Inflammatory macrophage treated with lipopolysaccharide for 1 hour (primary cell): ENCODE data around the gene NRXN3.

Experiments used
- DNase-seq, 2 donors: peaks; one replicate each; pipeline ENCODE4 v3.0.0-alpha.2; 2020 to 2022

NRXN3 gene

GRCh38 chr14:78327426-78328221, 157.5 kb downstream of the NRXN3 start:
- DNase-seq: no peak

DNA sequence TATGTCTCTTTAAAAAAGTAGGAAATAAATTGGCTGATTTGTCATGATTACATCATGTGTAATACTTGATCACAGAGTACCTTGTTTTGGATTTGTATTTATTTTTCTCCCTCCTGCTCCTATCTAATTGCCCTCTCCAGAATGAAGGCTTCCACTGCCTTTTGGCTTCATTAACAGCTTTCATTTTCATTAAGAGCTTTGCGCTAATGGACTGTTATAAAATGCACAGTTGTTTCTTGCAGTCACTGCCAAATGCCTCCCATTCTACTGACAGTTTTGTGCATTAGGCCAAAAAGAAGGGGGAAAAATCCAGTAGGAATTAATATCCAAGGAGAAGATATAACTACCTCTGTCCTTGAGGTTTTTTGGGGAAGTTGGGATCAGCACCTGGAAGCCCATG, 159.2 kb downstream of the NRXN3 start:
- DNase-seq: no peak

GRCh38 chr14:78335531-78335930, 165.4 kb downstream of the NRXN3 start:
- peak in 1 of 2 donors; percentile 1 for DNase-seq

DNA sequence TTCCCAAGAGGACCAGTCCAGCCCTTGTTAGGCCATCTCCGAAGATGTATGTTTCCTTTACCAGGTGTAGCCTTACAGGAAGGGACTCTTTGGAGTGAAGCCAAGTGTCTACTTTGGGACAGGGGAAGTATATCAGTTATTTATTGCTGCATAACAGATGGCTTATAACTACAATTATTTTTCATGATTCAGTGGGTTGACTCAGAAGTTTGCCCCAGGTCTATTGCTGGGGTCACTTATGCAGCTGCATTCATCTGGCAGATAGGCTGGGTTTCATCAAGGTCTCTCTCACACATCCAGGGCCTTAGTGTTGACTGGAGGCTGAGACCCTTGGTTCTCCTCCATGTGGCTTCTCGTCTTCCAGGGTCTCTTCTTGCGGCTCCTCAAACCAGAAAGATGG, 170.1 kb downstream of the NRXN3 start:
- DNase-seq: no peak

GRCh38 chr14:78341827-78342389, 171.7 kb downstream of the NRXN3 start:
- DNase-seq: no peak

- no peak for DNase-seq
Observed at GRCh38 chr14:78342879-78343278, 172.7 kb downstream of the NRXN3 start.

DNA sequence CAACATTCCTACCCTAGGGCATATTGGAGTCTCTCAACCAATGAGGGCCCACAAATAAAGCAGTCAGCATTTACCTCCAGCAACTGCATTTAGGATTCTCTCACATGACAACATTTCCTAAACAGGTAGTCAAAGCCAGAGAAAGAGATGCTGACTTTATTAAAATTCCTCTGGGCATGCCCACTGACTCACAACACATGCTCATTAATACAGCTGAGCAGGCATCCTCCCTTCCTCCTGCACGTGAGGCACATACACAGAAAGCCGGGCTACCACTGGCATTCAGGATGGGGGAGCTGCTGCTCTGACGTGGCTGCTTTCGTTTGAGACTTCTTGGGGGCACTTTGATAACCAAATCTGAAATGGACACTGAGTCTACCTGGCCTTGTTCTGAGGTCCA, 174.1 kb downstream of the NRXN3 start:
- DNase-seq: no peak

DNA sequence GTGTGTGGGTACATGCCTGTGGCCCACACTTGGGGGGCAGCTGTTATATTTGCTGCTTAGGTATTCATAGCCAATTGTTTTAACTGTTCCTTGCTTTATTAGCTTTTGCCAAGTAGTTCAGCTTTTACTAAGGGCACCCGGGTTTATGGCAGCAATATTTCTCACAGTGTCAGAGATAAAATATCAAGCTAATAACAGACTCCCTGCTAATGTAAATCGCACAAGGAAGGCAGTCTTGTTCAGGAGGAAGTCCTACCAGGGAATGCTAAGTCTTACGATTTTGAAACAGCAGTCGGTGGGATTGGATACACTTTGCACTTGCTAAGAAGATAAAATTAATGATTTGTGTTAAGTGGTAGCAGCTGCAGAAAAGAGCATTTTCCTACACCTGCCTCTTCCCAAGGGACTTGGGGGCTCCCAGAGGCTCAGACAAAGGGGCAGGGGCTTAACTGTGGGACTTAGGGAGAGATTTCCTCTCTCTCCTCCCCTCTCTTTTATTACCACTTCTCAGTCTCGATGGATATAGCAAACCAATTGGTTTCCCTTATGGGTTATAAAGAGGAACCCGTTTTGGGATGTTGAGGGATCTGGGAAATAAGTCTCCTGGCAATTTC, 175.1 kb downstream of the NRXN3 start:
- no peak for DNase-seq

DNA sequence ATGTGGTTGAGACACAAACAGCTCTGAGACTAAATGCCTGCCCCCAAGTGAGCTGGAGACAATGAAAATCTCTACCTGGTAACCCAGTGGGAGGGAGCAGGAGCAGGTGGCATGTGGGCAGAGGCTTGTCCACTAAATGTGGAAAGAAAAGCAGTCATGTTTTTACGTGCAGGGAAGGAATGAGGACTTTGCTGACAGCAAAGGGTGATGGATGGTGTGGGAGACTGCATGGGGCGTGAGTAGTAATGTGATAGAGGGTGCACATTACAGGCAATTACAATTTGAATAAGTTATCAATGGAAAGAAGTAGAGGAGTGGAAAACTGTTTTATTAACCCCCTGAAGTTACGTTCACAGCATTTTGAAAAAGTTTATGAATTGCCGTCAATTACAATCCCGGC, 176.6 kb downstream of the NRXN3 start:
- DNase-seq: no peak

GRCh38 chr14:78355109-78355508, 184.9 kb downstream of the NRXN3 start:
- no peak for DNase-seq

DNA sequence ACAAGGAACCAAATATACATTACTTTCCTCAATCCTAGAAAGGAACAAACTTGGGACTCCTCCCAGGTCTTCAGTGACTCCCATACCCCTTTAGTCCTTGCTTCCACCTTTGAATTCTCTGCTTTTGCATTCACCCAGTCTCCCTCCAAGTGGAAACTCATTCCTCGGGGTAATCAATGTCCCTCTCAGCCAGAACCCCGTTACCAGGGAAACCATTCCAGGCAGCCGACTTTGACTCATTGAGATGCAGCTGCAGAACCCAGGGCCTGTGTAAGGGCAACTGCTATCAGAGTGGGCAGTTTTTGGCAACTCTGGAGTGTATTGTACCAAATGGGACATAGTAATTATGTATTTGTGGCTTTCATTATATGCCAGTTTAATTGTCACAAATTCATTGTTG, 186.2 kb downstream of the NRXN3 start:
- DNase-seq: no peak

GRCh38 chr14:78358591-78358990, 188.4 kb downstream of the NRXN3 start:
- no peak for DNase-seq

GRCh38 chr14:78359581-78359980, 189.4 kb downstream of the NRXN3 start:
- no peak for DNase-seq

- no peak for DNase-seq
Observed at GRCh38 chr14:78363008-78363407, 192.8 kb downstream of the NRXN3 start.

- no peak for DNase-seq
Observed at GRCh38 chr14:78367355-78367754, 197.2 kb downstream of the NRXN3 start.

DNA sequence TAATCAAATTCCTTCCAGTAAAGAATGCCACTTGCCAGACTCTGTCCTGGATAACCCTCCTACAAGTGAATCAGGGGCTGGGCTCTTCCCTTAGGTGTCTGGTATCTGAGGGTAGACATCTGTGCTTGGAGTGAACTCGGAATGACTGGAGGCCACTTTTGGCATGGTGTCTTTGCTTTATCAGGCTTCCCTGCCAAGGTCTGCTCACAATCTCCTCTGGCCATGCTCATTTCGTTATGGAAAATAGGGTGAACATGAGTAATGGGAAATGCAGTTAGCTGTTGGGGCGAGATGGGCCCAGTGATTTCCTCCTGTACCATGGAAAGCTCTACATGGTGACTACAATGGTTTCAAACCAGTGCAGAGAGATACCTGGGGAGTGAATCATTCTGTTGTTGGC, 212.9 kb downstream of the NRXN3 start:
- DNase-seq: no peak

DNA sequence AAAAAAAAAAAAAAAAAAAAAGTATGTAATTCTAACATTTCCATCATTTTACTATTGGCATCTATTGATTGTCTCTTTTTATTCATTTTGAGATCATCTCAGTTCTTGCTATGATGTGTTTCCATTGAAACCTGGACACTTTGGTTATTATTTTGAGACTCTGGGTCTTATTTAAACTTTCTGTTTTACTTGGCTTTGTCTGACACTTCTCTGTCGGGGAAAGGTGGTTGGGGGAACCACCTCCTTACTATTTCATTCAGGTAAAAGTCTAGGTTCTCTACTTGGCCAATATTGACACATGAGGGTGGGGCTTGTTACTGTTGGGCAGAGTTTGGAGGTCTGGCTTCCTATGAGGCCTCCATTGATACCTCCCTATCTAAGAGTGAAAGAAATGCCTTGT, 228.0 kb downstream of the NRXN3 start:
- no peak for DNase-seq

GRCh38 chr14:78399316-78399889, 229.2 kb downstream of the NRXN3 start:
- peak in 1 of 2 donors; percentile 1 for DNase-seq

DNA sequence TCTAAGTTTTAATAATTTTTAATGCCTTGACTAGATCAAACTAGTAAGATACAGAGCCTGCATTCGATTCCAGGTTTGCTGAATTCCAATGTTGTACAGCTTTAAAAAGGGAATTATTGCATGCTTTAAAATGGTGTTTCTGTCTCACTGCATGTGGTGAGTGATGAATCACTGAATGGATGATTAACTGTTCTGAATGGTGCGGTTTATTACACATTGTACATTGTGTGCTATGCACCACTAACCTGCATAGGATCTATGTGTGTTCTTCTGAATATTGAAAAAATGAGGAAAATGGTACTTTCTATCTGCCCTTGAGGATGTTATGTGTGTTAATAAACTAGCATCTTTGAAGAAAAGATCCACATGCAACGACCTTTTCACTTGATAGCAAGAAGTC, 231.7 kb downstream of the NRXN3 start:
- DNase-seq: no peak

DNA sequence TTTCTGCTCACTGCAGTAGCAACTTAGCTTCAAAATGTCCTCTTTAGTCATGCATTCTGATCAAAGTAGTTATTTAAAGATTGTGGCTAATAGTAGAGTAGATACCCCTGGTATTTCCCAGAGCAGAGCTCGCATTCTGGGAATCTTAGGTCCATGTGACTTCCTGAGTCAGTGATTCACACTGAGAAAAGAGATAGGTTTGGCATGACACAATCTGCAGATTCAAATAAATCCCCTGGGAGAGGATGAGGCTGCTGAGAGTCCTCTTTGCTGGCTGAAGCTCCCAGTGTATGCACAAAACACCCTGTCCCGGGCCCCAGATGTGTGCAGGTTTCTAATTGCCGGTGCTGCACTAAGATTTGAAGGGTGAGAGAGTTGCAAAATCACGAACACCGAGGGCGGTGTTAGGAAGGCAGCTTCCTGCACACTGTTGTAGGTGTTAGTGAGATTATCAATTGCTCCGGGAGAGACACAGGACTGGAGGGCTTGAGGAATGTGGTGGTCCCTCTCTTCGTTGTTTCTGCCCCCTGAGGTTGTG, 233.2 kb downstream of the NRXN3 start:
- DNase-seq: no peak

GRCh38 chr14:78405079-78405856, 235.1 kb downstream of the NRXN3 start:
- DNase-seq: no peak

DNA sequence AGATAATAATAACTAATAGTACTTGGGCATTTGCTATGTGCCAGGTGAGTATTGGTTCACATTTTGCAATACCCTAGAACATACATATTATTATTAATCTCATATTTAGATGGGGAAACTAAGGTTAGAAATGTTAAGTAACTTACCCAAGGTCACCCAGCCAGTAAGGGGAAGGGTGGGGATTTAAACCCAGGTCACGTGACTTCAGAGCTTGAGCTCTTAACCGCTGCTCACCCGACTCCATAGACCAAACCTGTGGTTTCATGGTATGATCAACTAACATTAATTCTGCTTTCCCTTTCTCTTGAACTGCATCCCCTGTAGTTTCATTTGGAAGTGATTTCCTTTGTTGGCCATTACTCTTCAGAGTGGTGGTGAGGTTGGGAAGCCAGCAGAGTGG, 242.3 kb downstream of the NRXN3 start:
- no peak for DNase-seq

- no peak for DNase-seq
Observed at GRCh38 chr14:78414172-78414571, 244.0 kb downstream of the NRXN3 start.
